CD4-positive, alpha-beta T cell treated with Interleukin-1 beta for 1 hour (primary cell): ENCODE results near the gene SSTR3.
A peak's percentile ranks its signal among the peaks of the same experiment; 100 is the strongest.
"Not testable (repeated sequence)": the region's sequence is repeated elsewhere in the genome, so short reads cannot be mapped to it uniquely, and the experiment has no call there.

Experiments
- DNase-seq, 2 donors: peaks; one replicate each; pipeline ENCODE4 v3.0.0-alpha.2; 2020 to 2022

Gene SSTR3

GRCh38 chr22:37241351-37242142 is 29.3 kb upstream of the SSTR3 start:
- peak; percentile 61 to 64 for DNase-seq

DNA sequence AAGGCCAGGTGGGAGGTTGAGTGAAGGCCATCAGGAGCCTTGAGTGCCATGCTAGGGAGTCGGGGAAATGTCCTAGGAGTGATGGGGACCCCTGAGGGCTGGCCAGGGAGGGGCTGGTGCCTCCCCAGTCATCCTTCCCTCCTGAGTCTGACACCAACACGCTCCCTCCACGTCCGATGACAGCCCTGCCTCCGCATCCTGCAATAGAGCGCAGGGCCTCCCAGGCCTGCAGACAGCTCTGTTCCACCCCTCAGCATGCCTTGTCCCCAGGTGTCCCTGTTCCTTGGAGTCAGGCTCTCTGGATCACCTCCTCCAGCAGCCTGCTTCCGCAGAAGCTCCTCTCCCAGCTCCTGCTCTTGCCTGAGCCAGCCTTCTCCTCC is 28.7 kb upstream of the SSTR3 start:
- no peak for DNase-seq

DNA sequence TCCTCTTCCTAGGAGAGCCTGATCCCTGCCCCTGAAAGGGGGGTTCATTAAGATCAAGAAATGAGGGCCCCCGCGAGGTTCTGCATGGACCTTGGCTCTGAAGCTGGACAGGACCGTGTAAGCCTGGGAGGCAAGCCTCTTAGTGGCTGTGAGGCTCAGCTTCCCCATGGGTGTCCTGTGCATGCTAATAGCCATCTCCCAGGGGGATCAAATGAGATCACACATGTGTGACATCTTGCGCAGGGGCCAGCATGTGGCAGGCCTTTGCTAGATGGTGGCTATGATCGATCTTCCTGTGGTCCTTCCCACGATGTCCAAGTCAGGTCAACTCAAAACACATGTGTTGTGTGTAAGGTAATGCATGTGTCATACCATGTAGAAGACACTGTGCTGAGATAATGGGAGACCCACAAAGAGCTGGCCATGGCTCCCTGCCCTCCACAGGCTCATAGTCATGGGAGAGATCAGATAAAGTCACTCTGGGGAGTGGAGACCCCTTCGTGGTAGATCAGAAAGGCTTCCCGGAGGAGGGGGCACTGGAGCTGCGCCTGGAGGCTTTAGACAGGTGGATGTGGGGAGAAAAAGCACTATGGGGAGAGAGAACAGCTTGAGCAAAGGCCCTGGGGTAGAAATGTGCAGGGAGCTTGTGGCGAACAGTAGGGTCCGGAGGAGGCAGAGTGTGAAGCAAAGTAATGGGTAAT is 28.1 kb upstream of the SSTR3 start:
- no peak for DNase-seq

DNA sequence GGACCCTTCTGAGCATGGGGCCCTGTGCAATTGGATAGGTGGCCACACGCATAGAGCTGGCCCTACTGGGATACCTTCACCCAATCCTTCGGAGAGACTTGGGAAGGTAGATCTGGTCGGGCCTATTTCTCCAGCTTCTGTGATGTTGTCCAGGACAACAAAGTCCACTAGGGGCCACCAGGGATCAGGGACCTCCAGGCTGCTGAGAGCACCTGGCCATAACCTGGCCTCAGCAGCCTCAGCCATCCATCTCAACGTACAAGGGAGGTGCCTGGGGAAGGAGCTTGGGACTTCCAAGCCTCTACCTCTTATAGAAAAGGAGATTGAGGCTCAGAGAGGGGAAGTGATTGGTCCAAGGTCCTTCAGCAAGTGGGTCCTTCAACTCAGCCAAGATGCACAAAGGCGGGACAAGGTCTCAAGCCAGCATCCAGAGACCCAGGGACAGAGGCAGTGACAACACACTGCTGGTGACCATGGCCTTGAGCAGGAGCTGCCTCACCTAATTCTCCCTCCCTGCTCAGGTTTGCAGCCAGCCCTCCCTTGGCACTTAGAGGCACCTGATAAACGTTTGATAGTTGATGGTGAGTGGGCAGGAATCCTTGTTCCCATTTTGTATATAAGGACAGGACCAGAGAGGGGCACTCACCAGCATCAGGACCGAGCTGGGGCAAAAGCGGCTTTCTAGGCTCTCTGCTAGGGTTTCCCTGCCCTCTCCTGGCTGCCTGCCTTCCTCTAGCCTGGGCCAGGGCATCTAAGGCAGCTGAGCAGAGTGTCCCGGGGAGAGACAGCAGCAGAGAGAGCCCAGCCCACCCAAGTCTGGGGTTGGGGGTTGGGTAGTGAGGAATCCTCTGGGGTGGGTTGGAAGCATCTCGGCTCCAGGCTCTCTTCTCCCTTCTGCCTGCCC is 27.3 kb upstream of the SSTR3 start:
- no peak for DNase-seq

GRCh38 chr22:37237371-37238268 is 25.3 kb upstream of the SSTR3 start:
- no peak for DNase-seq

DNA sequence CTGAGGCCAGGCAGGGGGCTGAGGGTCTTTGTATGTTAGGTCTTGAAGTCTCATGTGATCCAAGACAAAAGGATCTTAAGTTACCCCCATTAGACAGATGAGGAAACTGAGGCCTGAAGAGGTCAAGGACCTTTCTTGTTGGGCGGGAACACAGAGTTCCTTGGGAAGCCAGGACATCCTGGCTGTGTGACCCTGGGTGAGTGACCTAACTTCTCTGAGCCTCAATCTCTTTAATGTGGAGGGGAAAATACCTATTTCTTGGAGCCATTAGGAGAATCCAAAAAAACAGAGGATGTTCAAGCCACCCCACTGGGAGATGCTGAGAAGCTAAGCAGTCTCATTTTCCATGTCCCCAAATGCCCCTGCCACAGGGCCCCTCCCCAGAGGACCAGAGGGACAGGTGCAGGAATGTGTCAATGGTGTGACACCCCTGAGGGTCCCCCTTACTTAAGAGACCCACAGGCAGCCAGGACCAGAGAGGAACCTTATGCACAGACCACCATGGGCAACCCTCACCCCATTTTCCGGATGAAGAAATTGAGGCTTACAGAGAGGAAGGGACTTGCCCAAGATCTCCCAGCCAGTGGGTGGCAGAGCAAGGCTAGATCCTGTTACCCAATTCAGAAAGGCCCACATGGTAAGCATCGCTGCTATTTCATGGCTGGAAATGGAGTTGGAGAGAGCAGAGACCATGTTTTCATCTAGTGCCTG is 23.8 kb upstream of the SSTR3 start:
- no peak for DNase-seq

DNA sequence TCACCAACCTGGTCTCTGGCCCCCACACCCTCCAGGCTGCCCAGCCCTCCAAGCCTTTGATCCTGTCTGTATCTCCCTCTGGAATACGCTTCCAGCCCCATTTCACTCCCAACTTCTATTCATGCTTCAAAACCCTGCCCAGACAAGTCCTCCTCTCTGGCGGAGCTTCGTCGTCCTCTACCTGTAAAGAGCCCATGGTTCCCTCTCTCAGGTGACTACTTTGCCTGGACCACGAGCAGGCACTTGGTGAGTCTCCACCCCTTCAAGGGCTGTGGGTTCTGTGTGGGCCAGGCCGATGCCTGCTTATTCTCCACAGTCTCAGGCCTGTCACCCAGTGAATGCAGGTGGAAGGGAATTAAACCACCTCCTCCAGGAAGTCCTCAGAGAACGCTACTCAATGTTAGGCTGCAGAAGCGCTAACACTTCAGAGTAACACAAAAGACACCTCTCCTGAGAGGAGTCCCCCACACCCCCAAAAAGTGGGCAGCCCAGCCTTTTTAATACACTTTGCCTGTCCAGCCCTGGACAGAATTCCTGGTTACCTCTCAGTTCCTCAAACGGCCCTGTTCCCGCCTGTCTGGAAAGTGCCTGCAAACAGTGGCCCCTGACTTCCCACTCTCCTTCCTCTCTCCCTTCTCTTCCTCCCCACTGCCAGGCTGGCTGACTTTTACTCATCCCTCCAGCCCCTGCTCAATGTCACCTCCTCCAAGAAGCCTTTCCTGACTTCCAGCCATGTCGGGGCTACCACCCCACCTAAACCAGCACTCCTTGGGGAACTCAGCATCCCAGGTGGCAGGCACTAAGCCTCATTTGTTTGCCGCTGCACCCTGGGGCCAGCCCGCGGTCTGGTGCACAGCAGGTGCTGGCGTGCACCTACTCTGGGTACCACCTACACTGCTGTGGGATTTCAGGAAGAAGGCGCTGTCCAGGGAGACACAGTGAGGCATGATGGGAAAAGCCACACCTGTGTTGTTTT is 22.7 kb upstream of the SSTR3 start:
- DNase-seq, result no peak

DNA sequence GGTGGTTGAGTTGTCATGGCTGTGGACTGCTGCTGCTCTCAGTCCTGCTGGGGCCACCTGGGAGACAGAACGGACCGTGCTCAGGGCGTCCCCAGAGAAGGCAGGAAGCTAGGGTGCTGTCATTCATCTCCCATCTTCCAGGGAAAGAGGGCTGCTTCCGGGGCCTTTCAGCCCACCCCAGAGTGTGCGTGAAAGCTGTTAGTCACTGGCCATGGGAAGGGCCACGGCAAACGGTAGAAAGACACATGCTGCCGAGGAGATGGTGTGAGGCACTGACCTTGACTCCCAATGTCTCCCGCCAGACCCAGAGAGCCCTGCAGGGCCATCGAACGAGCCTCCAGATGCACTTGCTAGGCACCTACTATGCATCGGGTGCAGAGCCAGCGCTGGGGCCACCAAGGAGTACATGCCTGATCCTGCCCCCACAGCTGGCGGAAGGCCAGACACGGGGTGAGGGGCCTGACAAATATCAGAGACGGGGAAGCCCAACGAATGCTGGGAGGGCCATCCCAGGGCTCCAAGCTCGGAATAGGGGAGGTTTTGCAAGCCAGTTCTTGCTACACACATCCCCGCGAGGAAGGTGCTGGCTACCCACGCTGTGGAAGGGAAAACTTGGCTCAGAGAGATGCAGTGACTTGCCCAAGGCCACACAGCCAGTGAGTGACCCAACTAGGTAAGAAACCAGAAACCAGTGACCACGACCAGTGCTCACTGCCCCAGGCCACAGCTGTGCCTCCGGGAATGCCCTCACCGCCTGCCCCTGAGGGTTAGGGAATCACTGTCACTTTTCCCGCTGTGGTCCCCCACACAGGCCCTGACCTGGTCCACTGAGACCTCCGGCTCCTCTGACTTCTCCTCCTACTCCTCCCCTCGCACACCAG is 21.7 kb upstream of the SSTR3 start:
- DNase-seq, result no peak

- DNase-seq, result not testable (repeated sequence)
These were observed 21.1 kb upstream of the SSTR3 start for GRCh38 chr22:37233371-37233750.

- no peak for DNase-seq
These were observed 20.1 kb upstream of the SSTR3 start for GRCh38 chr22:37232140-37232998.

DNA sequence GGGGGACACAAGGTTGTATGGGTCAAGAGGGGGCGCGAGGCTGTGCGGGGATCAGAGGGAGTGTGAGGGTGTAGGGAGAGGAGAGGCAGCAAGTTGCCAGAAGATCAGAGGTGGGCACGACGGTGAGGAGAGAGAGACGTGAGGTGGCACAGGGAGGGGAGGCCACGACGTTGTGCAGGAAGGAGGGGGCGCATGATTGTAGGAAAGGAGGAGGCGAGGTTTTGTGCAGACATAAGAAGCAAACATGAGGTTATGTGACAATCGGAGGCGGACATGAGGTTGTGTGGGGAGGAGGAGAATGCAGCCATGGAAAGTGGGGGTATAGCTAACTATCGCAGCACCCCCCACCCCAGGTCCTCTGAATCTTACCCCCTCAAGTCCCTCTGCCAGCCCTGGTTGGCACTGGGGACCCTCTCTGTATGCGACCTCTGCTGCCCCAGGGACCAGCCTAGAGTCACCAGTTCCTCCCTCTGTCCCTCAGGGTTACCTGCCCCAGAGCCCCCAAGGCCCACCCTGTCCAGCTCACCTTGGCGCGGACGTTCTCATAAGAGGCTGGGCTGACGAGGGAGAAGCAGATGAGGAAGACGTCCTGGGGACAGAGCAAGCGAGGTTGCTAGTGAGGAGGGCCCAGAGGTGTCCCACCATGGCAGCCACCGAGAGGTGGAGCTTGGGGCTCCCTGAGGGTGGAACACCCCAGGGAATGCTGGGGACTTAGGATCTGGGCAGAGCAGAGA is 19.3 kb upstream of the SSTR3 start:
- peak; percentile 46 to 50 for DNase-seq

DNA sequence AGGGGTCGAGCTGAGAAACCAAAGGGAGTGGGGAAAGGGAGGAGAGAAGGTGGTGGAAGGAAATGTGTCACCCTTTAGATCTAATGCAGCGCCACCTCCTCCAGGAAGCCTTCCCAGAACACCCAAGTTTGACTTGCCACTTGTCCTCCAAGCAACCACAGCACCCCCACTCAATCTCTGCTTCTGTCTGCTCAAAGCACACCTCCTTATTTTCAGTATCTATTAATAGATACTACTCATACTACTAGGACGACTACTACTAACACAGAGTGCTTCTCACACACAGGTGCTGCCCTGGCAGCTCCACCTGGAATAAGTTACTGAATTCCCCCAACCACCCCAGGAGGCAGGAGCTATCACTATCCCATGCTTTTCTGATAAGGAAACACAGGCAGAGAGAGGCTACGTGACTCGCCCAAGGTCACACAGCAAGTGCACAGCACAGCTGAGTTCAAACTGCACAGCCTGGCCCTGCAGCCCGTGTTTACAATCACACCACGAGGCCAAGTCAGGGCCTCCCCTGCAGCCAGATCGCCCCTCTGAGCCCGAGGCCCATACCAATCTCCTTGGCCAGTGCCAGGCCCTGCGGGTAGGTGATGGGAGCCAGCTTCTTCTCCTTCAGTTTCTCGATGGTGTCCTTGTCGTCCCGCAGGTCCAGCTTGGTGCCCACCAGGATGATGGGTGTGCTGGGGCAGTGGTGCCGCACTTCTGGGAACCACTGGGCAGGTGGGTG is 18.6 kb upstream of the SSTR3 start:
- peak; percentile 45 to 63 for DNase-seq

DNA sequence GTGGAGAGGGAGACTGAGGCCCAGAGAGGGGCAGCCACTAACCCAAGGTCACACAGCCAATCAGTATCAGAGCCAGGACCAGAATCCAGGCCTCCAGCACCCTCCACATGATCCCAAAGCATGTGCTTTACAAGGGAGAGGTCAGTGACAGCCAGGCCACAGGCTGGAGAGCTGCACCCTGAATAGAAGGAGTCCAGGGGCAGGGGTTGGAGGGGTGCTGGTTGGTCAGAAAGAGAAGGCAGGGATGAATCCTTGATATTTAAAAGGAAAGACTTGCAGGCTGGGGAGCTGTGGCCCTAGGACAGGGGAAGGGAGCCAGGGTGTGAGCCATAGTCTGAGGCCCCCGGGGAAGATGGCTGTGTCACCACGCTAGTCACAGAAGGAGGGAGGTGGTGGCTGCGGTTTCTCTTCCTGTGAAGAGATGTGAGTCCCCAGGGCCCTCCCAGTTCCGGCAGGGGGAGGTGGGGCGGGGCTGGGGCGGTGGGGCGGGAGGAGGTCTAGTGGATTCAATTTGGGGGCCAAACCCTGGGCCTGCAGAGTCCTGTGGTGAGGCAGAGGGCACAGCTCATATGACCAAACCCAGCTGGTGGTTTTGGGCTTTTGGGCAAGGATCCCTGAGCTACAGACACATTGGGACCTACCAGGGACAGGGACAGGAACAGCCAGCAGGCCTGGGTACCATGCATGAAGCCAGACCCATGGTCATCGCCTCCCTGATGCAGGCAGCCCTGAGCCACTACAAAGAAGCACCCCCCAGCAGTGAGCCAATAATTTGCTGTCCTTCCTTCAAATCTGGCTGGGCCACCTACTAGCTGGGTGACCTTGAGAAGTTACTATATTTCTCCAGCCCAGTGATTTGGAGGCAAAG is 17.8 kb upstream of the SSTR3 start:
- peak; percentile 88 for DNase-seq

DNA sequence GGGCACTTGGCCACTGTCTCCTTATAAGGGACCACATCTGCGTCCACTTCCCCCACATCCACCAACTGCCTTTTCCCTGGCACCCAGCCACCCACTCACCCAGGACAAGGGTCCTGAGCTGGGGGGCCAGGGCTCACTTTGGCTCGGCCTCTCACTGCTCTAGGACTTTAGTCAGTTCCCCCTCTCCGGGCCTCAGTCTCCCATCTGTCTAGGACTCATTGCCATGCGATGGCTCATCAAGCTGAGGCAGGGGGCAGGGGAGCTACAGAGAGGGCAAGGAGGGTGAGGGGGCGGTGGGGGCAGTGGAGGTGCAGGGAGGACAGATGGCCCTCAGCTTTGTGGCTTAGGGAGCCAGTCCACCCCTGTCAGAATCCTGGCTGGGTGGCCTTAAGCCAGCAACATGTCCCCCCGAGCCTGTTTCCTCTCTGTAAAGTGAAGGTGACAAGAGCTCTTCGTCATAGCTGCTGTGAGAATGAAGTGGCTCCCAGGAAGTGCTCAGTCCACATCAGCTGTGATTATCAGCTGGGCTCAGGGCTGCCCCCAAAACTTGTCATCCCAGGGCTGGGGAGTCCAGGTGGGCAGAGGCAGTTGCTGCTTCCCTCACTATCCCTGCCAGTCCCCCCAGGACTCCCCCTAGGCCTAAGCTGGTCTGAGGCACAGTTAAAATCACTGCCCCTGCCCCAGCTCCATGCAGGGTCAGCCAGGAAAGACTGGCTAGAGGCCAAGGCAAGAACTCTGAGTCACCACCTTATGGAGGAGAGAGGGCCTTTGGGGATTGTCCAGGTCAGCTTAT is 16.9 kb upstream of the SSTR3 start:
- DNase-seq, result peak; percentile 36 to 60
